GM19023 (cell line): ENCODE results near the gene NRGN.
"Not testable (repeated sequence)": the region's sequence is repeated elsewhere in the genome, so short reads cannot be mapped to it uniquely, and the experiment has no call there.

ENCODE experiments used
- ATAC-seq: cut with Tn5 transposase; IDR thresholded peaks from one replicate; pipeline ENCODE4 v1.9.1; 2021; ENCODE audit warnings: mild to moderate bottlenecking, moderate library complexity; ENCODE audit not compliant: unreplicated experiment

Gene NRGN

DNA sequence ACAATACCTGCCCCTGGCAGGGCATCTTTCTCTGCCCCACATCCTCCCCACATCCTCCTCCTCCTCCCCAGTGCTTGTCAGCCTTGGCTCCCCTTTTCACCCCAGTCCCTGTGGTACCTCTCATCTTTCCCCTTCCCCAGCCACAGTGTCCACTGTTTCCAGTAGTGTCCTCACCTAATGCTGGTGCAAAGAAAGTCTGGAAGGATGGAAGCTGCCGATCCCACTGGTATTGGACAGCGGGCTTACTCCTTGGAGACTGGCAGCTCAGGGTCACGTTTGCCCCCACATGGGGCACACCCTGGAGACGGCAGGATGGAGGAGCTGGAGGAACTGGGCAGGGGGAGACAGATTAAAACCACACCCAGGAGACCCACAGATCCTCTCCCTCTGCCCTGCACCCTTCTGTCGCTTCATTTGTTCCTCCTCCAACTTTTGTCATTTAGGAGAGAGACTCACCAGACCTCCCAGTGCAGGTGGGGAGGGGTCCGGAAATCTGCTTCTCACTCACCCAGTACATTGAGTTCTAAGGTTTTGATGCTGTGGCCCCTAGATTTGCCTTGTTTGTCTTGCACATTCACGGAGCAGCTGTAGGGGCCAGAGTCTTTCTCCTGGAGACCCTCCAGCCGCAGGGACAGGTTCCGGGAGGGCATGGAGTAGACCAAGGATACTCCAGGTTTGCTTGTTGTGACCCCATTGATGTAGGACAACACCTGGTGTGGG is 16.5 kb downstream of the NRGN start:
- no peak for ATAC-seq

DNA sequence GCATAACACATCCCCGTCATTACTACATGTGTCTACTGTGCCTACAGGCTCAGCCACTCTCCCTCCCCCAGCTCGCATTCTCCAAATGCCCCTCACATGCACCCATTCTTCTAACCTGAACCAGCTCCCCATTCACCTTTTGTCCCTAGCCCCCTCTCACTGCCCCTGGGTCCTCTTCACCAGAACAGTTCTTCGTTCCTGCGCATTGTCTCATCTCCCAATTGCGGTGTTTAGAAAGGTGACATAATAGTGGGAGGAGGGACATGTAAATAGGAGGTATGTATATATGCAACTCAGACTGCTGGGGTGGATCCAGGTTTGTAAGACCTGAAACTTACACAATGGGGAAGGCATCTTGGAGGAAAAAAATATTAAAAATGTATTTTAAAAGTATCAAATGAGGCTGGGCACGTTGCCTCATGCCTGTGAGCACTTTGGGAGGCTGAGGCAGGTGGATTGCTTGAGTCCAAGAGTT is 17.0 kb downstream of the NRGN start:
- ATAC-seq, result no peak

DNA sequence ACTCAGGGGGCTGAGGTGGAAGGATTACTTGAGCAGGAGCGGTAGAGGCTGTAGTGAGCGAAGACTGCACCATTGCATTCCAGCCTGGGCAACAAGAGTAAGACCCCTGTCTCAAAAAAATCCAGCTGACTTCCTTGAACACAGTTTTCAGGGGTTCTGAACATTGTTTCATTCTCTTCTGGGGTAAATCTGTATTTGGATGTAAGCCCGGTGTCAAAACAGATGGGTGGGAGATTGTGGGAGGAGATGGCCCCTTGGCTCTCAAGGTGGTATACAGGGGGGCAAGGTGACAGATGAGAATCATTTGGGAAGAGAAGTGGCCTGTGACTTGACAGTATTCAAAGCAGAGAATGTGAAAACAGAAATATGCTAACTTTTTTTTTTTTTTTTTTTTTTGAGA is 17.6 kb downstream of the NRGN start:
- no peak for ATAC-seq

DNA sequence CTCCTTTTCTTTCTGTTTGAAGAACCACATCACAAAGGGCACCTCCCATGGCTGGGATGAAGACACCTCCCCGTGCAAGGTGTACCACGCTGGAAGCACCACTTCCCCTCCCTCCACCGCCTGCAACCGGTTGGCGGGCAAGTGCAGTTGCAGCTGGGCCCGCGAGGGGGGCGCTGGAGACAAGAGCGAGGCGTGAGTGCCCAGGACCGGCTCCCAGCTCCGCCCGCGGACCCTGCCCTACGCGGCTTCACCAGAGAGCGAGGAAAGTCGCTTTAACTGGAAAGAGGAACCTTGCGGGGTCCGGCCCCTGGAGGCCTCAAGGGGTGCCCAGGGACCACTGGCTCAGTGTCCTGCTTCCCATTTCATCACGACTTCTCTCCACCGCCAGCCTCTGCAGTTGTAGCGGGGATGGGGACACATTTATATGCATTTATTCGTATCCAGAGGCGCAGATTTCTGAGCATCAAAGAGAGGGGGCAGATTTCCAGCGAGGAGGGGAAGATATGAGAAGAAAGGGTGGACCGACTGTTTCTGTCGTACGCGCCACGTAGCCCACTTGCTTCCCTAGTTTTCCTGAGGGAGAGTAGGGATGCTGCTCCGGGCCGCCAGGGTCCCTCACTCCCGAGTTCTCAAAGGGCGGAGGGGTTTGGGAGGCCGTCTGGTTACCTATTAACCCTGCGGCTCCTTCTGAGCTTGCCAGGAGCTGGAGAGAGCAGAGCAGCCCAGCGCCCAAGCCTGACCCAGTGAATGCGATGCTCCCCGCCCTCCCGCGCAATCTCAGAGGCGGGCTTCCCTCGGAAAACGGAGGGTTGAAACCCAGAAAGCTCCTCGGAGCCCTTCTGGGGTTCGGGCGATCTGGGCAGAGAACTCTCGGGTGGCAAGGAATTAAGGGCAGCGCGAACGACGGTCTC is 18.9 kb downstream of the NRGN start:
- ATAC-seq, result peak; percentile 37

DNA sequence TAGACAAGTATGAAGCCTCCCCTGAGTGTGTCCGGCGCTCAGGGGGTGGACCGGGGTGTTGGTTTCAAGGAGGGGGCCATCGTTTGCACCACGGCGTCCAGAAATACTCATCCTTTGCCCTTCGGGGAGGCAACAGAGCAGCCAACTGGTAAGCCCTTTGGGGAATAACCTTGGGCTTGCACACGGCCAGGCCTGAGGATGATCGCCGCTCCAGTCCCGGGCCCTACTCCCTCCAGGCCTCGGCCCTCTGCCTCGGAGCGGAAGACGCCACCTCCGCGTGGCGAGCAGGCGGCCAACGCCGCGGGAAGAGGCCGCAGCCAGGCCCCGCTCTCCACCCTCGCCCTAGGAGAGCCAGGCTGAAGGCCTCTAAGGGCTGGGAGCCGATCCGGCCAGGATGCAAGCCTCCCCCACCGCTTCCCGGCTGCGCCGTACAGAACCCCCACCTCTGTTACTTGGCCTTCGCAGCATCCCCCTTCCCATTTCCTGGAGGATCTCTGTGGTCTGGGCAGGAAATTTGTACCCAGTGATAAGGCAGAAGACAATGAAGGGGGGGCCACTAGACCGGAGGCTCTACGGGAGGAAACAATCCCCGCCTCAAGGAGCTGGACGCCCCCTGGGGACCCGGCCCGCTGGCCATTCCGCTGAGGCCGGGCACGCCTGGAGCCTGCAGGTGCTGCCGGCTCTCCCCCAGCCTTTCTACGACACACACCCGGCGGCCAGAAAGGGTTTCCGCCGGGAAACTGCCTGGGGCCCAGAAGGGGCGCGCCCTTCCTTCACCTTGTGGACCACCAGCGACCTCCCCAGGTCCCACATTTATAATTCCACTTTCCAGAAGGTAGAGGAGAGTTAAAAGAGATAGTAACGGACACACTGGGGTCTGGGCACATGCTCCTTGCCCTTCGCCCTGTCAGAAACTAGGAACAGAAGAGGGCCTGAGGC is 19.8 kb downstream of the NRGN start:
- no peak for ATAC-seq

DNA sequence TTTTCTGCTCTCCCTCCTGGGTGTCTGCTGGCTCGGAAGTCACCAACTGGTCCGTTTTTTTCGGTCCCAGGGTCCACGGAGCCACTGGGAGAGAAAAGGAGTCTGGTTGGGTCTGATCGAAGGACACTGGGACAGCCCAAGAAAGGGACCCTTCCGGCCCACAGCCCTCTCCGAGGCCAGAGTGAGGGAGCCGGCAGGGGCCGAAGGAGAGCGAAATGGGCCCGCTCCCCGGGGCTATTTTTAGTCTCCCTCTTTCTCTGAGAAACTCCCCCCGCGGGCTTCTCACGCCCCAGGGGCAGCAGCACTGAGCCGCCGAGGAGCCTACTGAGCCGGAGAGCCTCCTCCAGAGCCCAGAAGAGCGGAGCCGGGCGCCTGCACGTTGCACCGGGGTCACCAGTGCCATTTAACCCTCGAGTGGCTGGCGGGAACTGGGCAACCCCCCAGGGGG is 20.5 kb downstream of the NRGN start:
- peak; percentile 30 for ATAC-seq

DNA sequence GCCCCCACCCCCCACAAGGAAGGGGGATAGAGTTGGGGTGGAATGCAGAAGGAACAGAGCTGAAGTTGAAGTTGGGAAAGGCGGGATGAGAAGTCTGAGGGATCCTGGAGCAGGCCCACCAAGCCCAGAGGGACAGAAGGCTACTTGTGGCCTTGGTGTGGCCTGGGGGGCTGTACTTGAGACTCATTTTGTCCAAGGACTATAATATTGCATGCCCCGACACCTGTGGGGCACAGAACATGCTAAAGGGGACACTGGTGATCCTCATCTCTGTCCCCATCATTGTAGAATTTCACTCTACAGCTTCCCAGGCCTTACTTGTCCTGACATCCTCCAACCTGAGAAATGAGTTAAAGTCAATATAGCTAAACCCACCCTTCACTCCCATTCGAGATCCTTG is 21.1 kb downstream of the NRGN start:
- no peak for ATAC-seq

DNA sequence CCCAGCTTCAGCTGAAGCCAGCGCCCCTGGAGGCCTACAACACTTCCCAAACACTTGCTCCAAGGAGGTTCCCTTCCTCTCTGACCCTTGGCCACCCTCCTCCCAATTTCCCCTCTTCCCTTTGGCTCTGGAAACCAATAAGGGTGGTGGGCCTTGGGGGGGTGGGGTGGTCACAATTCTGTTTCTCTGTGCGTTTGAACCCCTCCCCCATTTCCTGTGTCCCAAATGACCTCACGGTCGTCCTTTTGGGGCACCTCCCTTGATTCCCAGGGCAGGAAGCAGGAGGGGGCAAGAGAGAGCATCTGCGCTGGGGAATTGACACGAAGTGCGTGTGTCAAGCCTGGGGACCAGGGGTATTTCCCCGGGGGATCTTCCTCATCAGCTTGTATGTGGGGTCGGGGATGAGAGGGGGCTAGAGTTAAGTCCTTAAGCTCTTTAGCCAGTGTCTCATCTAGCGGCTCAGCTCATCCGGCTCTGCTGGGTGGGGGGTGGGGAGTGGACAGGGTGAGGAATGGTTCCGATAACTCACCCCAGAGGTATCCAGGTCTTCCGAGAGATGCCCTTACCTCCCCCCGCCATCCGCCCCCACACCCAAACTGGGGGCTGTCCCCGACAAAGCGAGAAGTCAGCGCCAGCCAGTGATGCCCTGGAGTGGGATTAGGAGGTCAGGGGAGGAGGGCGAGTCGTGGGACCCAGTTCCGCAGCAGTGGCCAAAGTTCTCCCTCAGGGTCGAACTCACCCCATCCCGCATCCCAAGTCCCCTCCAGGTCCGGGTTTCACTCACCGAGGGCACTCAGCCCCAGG is 21.8 kb downstream of the NRGN start:
- peak; percentile 8 for ATAC-seq

DNA sequence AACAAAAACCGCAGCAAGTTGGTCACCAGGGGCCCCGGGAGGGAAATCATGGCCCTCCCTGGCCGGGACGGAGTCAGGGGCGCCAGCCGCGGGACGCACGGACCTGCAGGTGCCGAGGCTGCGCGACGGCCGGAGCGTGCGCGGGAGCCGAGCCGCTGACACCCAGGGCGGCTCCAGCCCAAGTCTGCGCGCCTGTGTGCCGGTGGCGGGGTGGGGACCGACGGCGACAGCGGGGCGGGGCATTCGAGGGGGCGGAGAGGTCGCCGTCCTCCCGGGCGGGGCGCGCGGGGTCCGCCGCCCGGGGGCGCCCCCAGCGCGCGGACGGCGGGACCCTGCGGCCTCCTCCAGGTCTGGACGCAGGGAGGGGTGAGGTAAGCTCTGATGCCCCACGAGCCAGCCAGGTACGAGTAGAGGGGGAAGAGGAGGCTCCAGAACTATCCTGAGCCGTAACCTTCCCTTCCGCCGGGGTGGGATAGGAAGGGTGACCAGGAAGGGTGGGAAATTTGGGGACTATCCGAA is 22.4 kb downstream of the NRGN start, which contains the start of gene ESAM:
TSS of gene ESAM (minus strand) at position 186 of the 519 bp plus-strand sequence. CDS start at position 50, 136 bp downstream.
- ATAC-seq, result peak; percentile 59

DNA sequence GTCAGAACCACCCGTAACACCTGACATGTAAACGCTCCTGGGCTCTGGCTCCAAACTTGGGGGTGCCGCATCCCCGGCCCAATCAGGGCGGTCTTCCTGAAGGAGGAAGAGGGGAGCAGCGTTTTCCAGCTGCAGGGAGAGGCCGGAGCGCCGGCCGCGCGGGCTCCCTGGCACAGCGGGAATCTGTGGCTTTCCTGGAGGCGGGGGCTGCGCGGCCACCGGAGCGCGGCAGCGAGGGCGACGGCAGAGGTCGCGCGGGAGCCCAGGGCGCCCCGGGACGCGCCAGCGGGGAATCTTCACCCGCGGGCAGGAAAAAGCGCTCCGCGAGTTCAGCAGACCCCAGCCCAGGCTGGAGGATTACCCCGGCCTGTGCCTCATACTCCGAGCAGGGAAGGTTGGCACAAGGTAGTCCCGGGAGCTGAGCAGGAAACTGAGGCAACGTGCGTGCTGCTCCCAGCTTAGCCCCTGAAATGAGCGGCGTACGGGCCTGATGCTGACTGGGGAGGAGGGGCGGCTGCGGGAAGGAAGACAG is 22.9 kb downstream of the NRGN start:
- peak; percentile 4 for ATAC-seq

DNA sequence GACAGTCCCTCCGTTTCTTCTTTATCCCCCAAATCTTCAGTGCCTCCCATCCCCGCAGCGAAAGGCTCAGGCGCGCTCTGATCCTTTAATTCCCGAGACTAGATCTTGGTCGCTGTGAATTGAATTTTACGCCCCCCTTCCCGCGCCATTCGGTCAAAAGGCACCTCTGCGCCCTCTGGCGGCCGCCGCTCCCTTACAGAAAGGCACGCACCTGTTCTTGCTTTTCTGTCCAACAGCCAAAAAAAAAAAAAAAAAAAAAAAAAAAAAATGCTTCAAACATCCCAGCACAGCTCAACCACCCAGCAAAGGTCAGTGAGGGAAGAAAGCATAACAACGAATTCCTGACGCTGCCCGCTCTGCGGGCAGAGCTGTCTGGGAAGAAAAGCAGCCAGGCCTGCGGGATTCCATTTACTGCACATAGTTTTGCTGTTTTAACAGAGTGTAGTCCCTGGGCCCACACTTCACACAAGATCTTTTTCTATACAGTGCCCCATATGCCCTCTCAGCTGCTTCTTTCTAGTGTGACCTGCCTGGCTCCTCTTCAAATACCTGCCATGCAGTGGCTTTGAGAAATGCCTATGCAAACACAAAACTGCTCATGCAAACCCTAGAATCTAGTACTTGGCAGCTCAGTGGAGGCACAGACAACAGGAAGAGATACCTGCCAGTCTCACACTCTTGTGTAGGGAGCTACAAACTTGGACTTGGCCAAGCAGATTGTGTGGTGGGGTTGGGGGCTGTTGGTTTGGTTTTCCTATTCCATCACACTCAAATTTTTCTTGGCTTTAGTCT is 23.6 kb downstream of the NRGN start:
- no peak for ATAC-seq

DNA sequence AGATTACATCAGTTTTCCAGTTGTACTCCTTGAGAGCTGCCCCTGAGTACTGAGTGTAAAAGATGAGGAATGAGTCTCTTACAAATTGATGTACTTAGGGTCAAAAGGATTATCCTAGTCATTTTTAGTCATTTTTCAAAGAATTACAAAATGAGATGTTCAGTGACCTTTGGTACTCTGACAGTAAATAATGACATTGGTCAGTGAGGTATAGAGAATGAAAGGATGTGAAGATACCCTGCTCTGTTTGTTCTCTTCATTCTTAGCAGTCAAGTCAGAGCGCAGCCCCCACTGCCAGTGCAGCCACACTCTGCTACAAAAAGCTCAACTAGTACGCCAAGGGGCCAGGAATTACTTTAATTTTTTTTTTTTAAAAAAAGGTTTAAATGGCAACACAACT is 26.4 kb downstream of the NRGN start:
- ATAC-seq, result no peak

DNA sequence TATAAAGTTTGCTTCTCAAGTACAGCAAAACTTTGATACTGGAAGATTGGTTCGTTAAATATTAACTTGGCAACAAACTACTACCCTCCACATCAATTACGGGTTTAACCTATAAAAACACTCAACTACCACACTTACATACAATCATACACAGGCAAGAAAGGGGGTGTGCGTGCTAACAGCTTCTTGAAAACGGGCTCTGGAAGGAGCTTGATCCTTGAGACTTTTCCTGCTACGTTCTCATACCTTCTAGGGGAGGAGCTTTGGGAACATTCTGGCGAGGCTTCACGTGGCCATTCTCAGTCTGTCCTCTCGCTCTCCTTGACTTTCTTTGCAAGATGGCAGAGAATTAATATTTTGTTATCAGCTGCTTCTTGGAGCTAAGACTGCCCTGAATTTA is 29.2 kb downstream of the NRGN start:
- no peak for ATAC-seq

DNA sequence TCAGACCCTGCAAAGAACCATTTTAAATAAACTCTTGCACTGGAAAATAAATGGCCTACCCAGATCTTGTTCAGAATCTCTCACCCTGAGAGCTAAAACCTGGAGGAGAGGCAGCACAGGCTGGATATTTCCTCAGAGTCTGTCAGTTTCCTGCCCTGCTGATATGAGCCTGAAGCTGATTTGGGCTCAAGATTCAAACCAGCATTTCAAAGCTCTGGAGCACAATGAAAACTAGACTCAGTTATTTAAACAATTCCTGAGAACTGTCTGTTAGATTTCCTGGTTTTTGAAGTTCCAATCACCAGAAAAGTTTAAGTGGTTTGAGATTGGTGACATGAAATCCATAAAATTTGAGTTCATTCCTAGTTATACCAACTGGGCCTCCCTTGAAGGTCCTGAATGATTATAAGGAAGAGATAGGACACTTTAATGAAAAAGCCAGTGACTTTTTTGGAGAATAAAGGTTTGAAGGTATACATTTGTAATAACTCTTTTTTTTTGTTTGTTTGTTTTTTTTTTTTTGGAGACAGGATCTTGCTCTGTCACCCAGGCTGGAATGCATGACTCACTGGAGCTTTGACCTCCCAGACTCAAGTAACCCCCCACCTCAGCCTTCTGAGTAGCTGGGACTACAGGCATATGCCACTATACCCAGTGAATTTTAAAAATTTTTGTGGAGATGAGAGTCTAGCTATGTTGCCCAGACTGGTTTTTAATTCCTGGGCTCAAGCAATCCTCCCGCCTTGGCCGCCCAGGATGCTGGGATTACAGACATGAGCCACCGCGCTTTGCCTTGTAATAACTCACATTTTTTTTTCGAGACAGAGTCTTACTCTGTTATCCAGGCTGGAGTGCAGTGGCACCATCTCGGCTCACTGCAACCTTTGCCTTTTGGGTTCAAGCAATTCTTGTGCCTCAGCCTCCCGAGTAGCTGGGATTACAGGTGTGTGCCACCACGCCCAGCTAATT is 30.3 kb downstream of the NRGN start:
- ATAC-seq, result no peak

DNA sequence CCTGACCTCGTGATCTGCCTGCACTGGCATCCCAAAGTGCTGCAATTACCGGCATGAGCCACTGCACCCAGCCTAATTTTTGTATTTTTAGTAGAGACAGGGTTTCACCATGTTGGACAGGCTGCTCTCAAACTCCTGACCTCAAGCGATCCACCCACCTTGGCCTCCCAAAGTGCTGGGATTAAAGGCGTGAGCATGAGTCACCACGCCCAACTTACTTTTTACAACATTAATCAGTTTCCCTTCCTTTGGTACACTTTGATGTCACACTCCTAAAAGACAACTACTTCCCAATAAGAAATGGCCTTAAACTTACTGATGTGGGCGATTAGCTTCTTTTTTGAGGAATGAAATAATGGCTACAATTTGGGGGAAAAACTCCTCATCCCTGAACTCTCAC is 31.2 kb downstream of the NRGN start:
- ATAC-seq, result not testable (repeated sequence)

DNA sequence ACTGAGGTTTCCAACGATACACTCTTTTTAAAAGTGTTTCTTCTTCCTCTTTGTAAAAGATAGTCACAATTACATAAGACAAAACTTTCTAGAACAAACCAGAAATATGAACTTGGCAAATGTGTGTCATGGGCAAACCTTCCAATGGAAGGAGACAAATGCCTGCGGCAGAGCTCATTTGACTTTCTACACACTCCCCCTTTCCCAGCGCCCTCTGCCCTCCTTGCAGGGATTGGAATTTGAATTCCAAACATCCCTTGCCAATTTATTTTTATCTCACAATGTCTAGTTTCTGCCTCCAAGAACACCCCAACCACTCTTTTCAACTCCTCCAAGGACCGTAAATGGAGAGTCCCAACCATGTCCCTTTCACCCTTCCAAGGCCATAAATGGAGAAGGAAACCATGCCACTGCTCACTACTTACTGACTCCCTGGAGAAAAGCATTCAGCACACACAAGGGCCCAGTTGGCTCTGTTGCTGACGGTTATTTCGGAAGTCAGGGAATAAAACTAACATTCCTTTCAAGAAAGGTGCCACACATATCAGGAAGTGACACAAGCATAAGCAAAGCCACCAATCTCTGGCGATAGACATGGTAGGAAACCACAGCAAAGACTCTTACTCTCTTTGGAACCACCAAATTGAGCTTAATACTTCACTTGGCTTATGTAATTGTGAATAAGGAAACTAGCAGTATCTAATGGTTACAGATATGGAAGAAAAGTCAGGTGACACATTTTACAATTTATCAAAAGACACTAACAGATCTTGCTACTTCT is 37.3 kb downstream of the NRGN start:
- no peak for ATAC-seq

DNA sequence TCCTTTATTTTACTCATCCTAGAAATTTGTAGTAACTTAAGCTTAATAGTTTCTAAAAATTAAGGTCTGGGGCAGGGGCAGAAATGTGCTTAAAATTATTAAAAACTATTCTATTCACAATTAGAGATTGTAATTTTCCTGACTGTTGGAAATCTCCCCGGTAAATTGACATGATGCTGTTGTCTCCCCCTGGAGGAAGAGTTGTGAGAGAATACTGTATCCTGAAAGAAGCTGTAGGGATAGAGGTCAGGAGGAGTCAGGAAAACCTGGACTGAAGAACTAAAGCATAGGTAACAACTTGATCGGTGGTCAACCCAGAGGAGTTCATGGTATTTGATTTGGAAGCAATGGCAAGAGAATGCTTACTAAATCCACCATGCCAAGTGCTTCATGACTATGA is 38.5 kb downstream of the NRGN start:
- no peak for ATAC-seq
